Measurements from ENCODE around the gene ARHGAP27. TPM values are rescaled to one million over a fixed set of nuclear protein-coding genes. Genes with fewer than 3 reads are reported as not detected.
A peak's percentile ranks its signal among the peaks of the same experiment; 100 is the strongest.
"Not testable (repeated sequence)": the region's sequence is repeated elsewhere in the genome, so short reads cannot be mapped to it uniquely, and the experiment has no call there.

ARHGAP27 gene, protein sequence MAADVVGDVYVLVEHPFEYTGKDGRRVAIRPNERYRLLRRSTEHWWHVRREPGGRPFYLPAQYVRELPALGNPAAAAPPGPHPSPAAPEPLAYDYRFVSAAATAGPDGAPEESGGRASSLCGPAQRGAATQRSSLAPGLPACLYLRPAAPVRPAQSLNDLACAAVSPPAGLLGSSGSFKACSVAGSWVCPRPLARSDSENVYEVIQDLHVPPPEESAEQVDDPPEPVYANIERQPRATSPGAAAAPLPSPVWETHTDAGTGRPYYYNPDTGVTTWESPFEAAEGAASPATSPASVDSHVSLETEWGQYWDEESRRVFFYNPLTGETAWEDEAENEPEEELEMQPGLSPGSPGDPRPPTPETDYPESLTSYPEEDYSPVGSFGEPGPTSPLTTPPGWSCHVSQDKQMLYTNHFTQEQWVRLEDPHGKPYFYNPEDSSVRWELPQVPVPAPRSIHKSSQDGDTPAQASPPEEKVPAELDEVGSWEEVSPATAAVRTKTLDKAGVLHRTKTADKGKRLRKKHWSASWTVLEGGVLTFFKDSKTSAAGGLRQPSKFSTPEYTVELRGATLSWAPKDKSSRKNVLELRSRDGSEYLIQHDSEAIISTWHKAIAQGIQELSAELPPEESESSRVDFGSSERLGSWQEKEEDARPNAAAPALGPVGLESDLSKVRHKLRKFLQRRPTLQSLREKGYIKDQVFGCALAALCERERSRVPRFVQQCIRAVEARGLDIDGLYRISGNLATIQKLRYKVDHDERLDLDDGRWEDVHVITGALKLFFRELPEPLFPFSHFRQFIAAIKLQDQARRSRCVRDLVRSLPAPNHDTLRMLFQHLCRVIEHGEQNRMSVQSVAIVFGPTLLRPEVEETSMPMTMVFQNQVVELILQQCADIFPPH
- 100 to 1,000 TPM in 2 of 5 donors, 10 to 100 TPM in 3; 25.9 to 390 (median 65.3) TPM for total RNA-seq
- 10 to 100 TPM in 2 of 3 donors, 1 to 10 TPM in 1; 7.7 to 45.9 (median 13.0) TPM for polyA plus RNA-seq
- long read RNA-seq, donor 1: 0 reads
- long read RNA-seq, donor 2, partial matches to known transcripts: 0 of 2 reads
- long read RNA-seq, donor 2, other reads (novel, unspliced or antisense): 0 of 2 reads
- long read RNA-seq, donor 3: 0 reads
- long read RNA-seq, donor 4: 0 reads
- long read RNA-seq, donor 5, partial matches to known transcripts: 0 of 2 reads
- long read RNA-seq, donor 5, other reads (novel, unspliced or antisense): 0 of 2 reads
- long read RNA-seq, donor 6, full-length matches to known transcripts: 2 of 2 reads
- long read RNA-seq, donor 6, partial matches to known transcripts: 0 of 2 reads
- long read RNA-seq, donor 6, other reads (novel, unspliced or antisense): 0 of 2 reads
- long read RNA-seq, donor 7, partial matches to known transcripts: 0 of 1 reads
- long read RNA-seq, donor 7, other reads (novel, unspliced or antisense): 0 of 1 reads
- long read RNA-seq, donor 8, partial matches to known transcripts: 0 of 1 reads
- long read RNA-seq, donor 8, other reads (novel, unspliced or antisense): 0 of 1 reads
- long read RNA-seq, donor 9, partial matches to known transcripts: 0 of 2 reads
- long read RNA-seq, donor 9, other reads (novel, unspliced or antisense): 0 of 2 reads
- long read RNA-seq, donor 10, partial matches to known transcripts: 0 of 2 reads
- long read RNA-seq, donor 10, other reads (novel, unspliced or antisense): 0 of 2 reads

DNA sequence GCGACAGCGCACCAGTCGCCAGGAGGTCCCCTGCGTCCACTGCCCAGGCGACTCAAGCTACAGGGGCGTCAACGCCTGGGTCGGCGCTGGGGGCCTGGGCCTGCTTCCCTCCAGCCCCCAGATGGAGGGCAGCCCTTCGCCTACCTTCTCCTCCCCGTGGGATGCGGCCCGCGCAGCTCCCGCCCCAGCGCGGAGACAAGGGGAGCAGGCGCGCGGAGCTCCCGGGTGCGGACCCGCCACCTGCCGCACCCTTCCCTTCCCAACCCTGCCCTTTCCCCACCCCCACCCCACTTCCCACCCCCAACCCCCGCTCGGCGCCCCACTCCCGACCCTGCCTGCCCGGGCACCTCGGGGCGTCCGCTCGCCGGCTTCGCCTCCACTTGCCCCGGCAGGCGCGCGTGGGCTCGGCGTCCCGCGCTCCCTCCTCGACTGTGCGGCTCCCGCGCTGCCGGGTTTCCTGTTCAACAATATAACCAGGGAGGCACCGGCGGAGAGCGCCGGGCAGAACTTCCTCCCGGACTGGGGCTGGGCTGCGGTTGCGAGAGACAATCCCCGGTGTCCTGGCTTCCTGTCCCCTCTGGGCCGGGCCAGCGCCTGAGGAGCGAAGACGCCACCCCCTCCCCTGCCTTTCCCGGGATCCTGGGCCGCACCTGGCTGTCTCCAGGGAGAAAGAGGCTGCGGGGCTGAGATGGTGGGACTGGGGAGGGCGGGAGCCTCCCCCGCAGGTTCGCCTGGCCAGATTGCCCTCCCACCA is at the start of gene ARHGAP27:
Gene ARHGAP27, minus strand, starts transcription at position 466 of the 754 bp plus-strand sequence. CDS start 2,591 bp downstream, outside the sequence.
- 3 to 5% (median 3%) methylated on average over 28 to 65 of the region's 66 CpGs for WGBS, 5 donors
- H3K4me1 ChIP-seq: peaks cover 52 to 59% (median 56%) of the 10 kb centered on the region in 4 donors
- peak; percentile 54 to 72 for DNase-seq
- peaks cover 0 to 58% (median 21%) of the 10 kb centered on the region in 3 donors for H3K27me3 ChIP-seq
- intact Hi-C loops (cut with DNase I; ENCODE audit: low total_unique reads): no loop called here
- TF ChIP-seq, protein P1, sequence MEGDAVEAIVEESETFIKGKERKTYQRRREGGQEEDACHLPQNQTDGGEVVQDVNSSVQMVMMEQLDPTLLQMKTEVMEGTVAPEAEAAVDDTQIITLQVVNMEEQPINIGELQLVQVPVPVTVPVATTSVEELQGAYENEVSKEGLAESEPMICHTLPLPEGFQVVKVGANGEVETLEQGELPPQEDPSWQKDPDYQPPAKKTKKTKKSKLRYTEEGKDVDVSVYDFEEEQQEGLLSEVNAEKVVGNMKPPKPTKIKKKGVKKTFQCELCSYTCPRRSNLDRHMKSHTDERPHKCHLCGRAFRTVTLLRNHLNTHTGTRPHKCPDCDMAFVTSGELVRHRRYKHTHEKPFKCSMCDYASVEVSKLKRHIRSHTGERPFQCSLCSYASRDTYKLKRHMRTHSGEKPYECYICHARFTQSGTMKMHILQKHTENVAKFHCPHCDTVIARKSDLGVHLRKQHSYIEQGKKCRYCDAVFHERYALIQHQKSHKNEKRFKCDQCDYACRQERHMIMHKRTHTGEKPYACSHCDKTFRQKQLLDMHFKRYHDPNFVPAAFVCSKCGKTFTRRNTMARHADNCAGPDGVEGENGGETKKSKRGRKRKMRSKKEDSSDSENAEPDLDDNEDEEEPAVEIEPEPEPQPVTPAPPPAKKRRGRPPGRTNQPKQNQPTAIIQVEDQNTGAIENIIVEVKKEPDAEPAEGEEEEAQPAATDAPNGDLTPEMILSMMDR (IDR thresholded peaks at IDR 0.05): no peak
- TF ChIP-seq POLR2A (IDR thresholded peaks at IDR 0.05) (no peak), POLR2AphosphoS5 (IDR thresholded peaks at IDR 0.05) (peak in 1 of 3 donors; percentile 17), EP300 (IDR thresholded peaks at IDR 0.05) (no peak)
- H3K9me3 ChIP-seq: no peaks in the 10 kb centered on the region
- peak within 1 kb of the TSS; percentile 37 to 79 (median 68) for H3K27ac ChIP-seq
- H3K36me3 ChIP-seq: peaks cover 11 to 31% (median 23%) of the 10 kb centered on the region in 4 donors
- peak within 1 kb of the TSS; percentile 47 to 56 (median 54) for H3K4me3 ChIP-seq

DNA sequence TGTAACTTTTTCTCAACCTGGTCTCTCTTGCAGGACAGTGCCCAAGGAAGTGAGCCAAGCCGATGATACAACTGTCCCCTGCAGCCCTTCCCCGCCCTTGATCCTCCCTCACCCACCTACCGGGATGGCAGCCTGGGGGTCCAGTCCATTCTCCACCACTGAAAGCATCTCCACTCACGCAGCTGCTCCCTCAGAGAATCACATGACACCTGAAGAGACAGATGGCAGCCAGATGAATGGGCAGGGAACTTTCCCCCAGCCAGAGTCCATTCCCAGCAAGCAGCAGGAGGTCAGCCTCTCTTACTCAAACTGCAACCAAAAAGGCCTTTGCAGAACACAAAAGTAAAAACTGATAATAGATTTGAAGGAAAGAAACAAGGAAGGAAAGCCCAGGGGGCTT is 49.6 kb upstream of the ARHGAP27 start:
- H3K9me3 ChIP-seq; intact Hi-C loops (cut with DNase I; ENCODE audit: low total_unique reads); H3K4me3 ChIP-seq; H3K27me3 ChIP-seq; H3K27ac ChIP-seq; DNase-seq: not testable (repeated sequence)
- H3K36me3 ChIP-seq: peaks cover 6 to 20% (median 12%) of the 10 kb centered on the region in 4 donors
- peaks cover 0 to 30% (median 14%) of the 10 kb centered on the region in 4 donors for H3K4me1 ChIP-seq
- 80 to 100% (median 91%) methylated on average over 1 to 4 of the region's 4 CpGs; no CpG with 5 or more reads in 1 of the 5 donors for WGBS, 5 donors

DNA sequence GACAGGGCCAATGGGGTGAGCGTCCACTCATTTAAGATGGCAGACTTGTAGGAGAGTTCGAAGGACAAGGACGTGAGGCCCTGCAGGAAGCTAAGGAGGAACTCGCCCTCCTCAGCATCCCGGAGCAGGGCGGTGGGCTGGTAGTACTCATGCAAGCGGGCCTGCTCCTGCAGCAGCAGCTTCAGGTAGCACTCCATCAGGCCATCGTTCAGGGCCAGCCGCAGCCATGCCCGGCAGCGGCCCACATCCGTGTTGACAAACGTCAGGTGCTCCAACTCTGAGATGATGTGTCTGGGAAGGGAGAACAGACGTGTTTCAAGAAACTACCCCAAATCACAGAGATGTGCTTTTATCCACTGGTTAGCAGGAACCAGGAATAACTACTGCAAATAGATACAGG is 42.8 kb upstream of the ARHGAP27 start:
- WGBS, 5 donors: 93 to 98% (median 97%) methylated on average over 11 to 14 of the region's 14 CpGs
- H3K27me3 ChIP-seq; H3K4me3 ChIP-seq; intact Hi-C loops (cut with DNase I; ENCODE audit: low total_unique reads); H3K9me3 ChIP-seq; DNase-seq; H3K4me1 ChIP-seq; H3K27ac ChIP-seq: not testable (repeated sequence)
- H3K36me3 ChIP-seq: peaks cover 23 to 74% (median 62%) of the 10 kb centered on the region in 4 donors

DNA sequence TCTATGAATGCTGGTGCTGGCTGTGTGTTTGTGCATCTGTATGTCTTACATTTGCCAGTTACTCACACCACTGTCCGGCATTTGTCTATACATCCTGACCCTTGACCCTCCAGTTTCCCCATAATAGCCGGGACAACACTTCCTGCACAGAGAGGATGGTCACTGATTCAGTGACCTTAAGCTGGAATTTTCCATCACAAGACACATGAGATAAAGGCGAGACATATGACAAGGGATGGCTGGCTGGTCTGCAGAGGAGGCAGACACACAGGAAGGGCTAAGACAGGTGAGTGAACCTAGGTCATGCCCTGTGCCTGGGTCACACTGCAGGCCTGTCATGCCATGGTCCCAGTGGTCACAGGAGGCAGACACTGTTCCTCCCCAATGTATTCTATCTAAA is 39.6 kb upstream of the ARHGAP27 start:
- H3K4me1 ChIP-seq; H3K4me3 ChIP-seq; H3K27me3 ChIP-seq; intact Hi-C loops (cut with DNase I; ENCODE audit: low total_unique reads); H3K9me3 ChIP-seq; DNase-seq; H3K27ac ChIP-seq: not testable (repeated sequence)
- WGBS, 5 donors: 69 to 77% (median 71%) methylated on average over 3 of the region's 3 CpGs
- peaks cover 15 to 84% (median 70%) of the 10 kb centered on the region in 4 donors for H3K36me3 ChIP-seq

DNA sequence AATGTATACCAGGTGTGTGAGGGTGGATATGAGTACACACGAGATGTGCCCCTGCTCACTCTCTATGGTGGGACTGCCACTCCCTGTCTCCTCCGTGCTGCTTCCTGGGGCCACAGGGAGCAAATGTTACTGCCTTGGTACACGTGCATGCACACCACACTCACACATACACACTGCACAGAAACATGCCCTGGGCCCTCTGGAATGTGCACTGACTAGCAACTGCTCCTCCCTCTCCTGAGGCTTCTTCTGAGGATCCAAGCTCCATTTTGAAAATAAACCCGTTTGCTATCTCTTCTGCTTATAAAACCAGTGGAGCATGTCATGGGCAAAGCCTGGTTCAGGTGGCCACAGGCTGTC is 36.5 kb upstream of the ARHGAP27 start:
- intact Hi-C loops (cut with DNase I; ENCODE audit: low total_unique reads); H3K4me1 ChIP-seq; H3K27ac ChIP-seq; DNase-seq; H3K9me3 ChIP-seq; H3K27me3 ChIP-seq; H3K4me3 ChIP-seq: not testable (repeated sequence)
- H3K36me3 ChIP-seq: peaks cover 0 to 76% (median 53%) of the 10 kb centered on the region in 4 donors
- WGBS, 5 donors: 34 to 65% (median 35%) methylated on average over 2 to 4 of the region's 4 CpGs

DNA sequence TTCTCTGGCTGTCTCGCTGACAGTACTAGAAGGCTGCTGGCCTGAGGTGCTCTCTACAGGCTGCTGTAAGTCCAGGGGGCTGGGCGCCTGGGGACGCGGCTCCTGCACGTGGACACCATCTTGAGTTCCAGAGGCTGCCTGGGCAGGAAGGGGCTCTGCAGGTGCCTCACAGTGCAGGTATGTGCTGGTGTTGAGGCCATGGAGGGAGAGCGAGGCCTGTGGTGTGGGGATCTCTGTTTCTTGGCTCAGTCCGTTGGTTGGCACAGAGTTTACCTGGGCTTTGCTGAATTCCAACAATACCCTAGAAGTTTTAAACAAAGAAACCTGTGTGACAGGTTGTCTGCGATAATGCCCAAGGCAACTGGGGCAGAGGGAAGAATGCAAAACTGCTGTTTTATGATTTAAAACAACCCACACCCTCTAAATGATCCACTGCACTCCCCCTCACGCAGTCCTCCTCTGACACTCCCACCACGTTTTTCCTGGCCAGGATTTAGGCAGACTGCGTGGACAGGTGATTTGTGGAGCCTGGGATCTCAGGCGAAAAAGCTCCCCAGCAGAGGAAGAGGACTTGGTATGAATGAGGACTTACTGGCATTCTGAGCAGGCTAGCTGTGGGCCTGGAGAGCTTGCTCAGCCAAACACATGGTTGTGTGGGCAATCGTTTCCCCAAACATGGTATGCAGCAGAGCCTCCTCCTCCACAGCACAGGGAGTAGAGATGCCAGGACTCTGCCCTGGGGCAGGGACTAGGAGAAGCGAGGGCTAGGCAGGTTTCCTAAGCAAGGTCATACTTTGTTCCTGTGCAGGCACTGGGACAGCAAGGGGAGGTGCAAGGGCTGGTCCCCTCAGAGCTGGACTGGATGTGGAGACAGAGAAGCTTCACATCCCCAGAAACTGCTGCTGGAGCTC is 35.9 kb upstream of the ARHGAP27 start:
- DNase-seq; intact Hi-C loops (cut with DNase I; ENCODE audit: low total_unique reads); H3K4me1 ChIP-seq; H3K27ac ChIP-seq; H3K4me3 ChIP-seq; H3K27me3 ChIP-seq; H3K9me3 ChIP-seq: not testable (repeated sequence)
- peaks cover 0 to 74% (median 47%) of the 10 kb centered on the region in 4 donors for H3K36me3 ChIP-seq
- 47 to 72% (median 59%) methylated on average over 7 to 13 of the region's 14 CpGs for WGBS, 5 donors

All from stomach (tissue), 19 donors.